ENCODE measurements around the gene ZNF274. TPM values are rescaled to one million over a fixed set of nuclear protein-coding genes. Genes with fewer than 3 reads are reported as not detected.

ZNF274 gene
- total RNA-seq, 1 experiment from 2014 or later: 27.5 TPM

GRCh38 chr19:58212336-58213074, 29.6 kb downstream of the ZNF274 start:
- ChIA-PET CTCF (no interaction called here), POLR2A (interaction anchor here (0.5 kb wide), 1 partner anchor 24 kb away, joined by 3 read pairs; no protein-coding TSS in a partner anchor)
- no peak for TF ChIP-seq RORB (CRISPR knock-in tag; IDR thresholded peaks at IDR 0.05)
- TF ChIP-seq PREB (CRISPR knock-in tag; IDR thresholded peaks at IDR 0.05; ENCODE audit: borderline replicate concordance): no peak
- TF ChIP-seq TP53 (CRISPR knock-in tag; IDR thresholded peaks at IDR 0.05): no peak
- TF ChIP-seq NR2C2 (CRISPR knock-in tag; IDR thresholded peaks at IDR 0.05): no peak
- TF ChIP-seq ZNF281 (CRISPR knock-in tag; IDR thresholded peaks at IDR 0.05): no peak
- no peak for TF ChIP-seq ZNF671 (CRISPR knock-in tag; IDR thresholded peaks at IDR 0.05)
- no peak for TF ChIP-seq ZNF532 (CRISPR knock-in tag; IDR thresholded peaks at IDR 0.05; ENCODE audit: borderline replicate concordance)
- TF ChIP-seq ESRRA (CRISPR knock-in tag; IDR thresholded peaks at IDR 0.05; ENCODE audit: borderline replicate concordance): no peak
- TF ChIP-seq TEAD1 (CRISPR knock-in tag; IDR thresholded peaks at IDR 0.05): no peak
- TF ChIP-seq ZNF121 (CRISPR knock-in tag; IDR thresholded peaks at IDR 0.05): no peak
- no peak for TF ChIP-seq MXD4 (CRISPR knock-in tag; IDR thresholded peaks at IDR 0.05; ENCODE audit: borderline replicate concordance)
- no peak for TF ChIP-seq ZNF396 (CRISPR knock-in tag; IDR thresholded peaks at IDR 0.05; ENCODE audit: borderline replicate concordance)
- no peak for TF ChIP-seq SP1 (CRISPR knock-in tag; conservative IDR thresholded peaks at IDR 0.05)
- H3K9me3 Mint-ChIP-seq: peaks cover 13% of the 10 kb centered on the region
- DNase-seq (ENCODE audit: low spot score): no peak
- peaks cover 5% of the 10 kb centered on the region; the same call in 1 of the 2 replicates for H3K27me3 Mint-ChIP-seq (ENCODE audit: low read depth)
- peaks cover 69% of the 10 kb centered on the region for H3K36me3 Mint-ChIP-seq
- no peak for ATAC-seq
- H3K27ac Mint-ChIP-seq: no peak overlapping the region
- H3K4me1 Mint-ChIP-seq: no peaks in the 10 kb centered on the region
- no peak overlapping the region for H3K4me3 Mint-ChIP-seq

- POLR2A ChIA-PET: no interaction called here
- Mint-ChIP-seq H3K4me1 (no peaks in the 10 kb centered on the region), H3K27ac (no peak overlapping the region), H3K36me3 (peaks cover 63% of the 10 kb centered on the region), H3K27me3 (ENCODE audit: low read depth) (peaks cover 5% of the 10 kb centered on the region; the same call in 1 of the 2 replicates), H3K9me3 (peaks cover 16% of the 10 kb centered on the region), H3K4me3 (no peak overlapping the region)
- ATAC-seq: no peak
- CTCF ChIA-PET: no interaction called here
- no peak for DNase-seq (ENCODE audit: low spot score)
- TF ChIP-seq ATF1 (CRISPR knock-in tag; IDR thresholded peaks at IDR 0.05) (no peak), TEAD4 (CRISPR knock-in tag; IDR thresholded peaks at IDR 0.05) (no peak), AR (CRISPR knock-in tag; IDR thresholded peaks at IDR 0.05) (no peak), ATF3 (CRISPR knock-in tag; conservative IDR thresholded peaks at IDR 0.05) (no peak), ZNF232 (CRISPR knock-in tag; IDR thresholded peaks at IDR 0.05) (no peak), SMAD3 (CRISPR knock-in tag; IDR thresholded peaks at IDR 0.05; ENCODE audit: borderline replicate concordance) (no peak), MYBL2 (CRISPR knock-in tag; IDR thresholded peaks at IDR 0.05) (no peak), STAT6 (CRISPR knock-in tag; conservative IDR thresholded peaks at IDR 0.05; ENCODE audit: low read depth) (no peak), FOXJ3 (CRISPR knock-in tag; IDR thresholded peaks at IDR 0.05; ENCODE audit: borderline replicate concordance) (no peak)
These were observed 30.2 kb downstream of the ZNF274 start for GRCh38 chr19:58213075-58213369.
